A549 (cell line): ENCODE measurements around the gene GSTK1. TPM values are rescaled to one million over a fixed set of nuclear protein-coding genes. Genes with fewer than 3 reads are reported as not detected.

ENCODE experiments used
- ATAC-seq, 2 experiments: fragments of 200-7000 bp in 1 of 2; fragments of >200 bp in 1 of 2; cut with Nextera tagmentation in 1 of 2; cut with Tn5 transposase in 1 of 2; 3 replicates each; pipeline versions ENCODE4 v1.8.0 to v1.9.1; 2018 to 2020; ENCODE audit warnings: mild to moderate bottlenecking in 1 of 2, moderate library complexity in 1 of 2
- CTCF ChIA-PET: fragments of 300-600 bp; sonication (Branson Sonifier 250); formaldehyde crosslinking; extraction: SDS; loops from one replicate; lab custom pipeline; 2021; ENCODE audit warnings: antibody characterized with exemption, inconsistent platforms; lab: Yijun Ruan, JAX
- POLR2A ChIA-PET: fragments of 350-600 bp; formaldehyde crosslinking; extraction: SDS; loops from one replicate; lab custom pipeline; 2021; ENCODE audit warnings: antibody characterized with exemption, inconsistent platforms; lab: Yijun Ruan, JAX
- DNase-seq, 2 experiments: peaks; one replicate each; pipeline versions ENCODE4 v3.0.0 to v3.0.0-alpha.2; 2011 to 2016; ENCODE audit warnings: low read depth in 1 of 2, low spot score in 1 of 2
- FAIRE-seq: peaks from 2 replicates; lab custom pipeline; 2011; peaks lifted over from hg19 to GRCh38; lab: Jason Lieb, UNC
- H3K27ac ChIP-seq, 2 experiments: fragments of >200 bp; sonication (Bioruptor Twin); formaldehyde crosslinking; 3 replicates each; pipeline ENCODE4 v1.5.1; 2016 to 2017
- H3K4me1 ChIP-seq: fragments of >200 bp; sonication (Bioruptor Twin); formaldehyde crosslinking; 3 replicates; pipeline ENCODE4 v1.6.1; 2016
- H3K4me2 ChIP-seq: fragments of >200 bp; sonication (Bioruptor Twin); formaldehyde crosslinking; 3 replicates; pipeline ENCODE4 v1.6.1; 2016
- H3K4me3 ChIP-seq: fragments of >200 bp; sonication (Bioruptor Twin); formaldehyde crosslinking; 3 replicates; pipeline ENCODE4 v1.5.1; 2016
- H3K9me3 ChIP-seq: fragments of >200 bp; sonication (Bioruptor Twin); formaldehyde crosslinking; 3 replicates; pipeline ENCODE4 v1.6.1; 2016
- BHLHE40 ChIP-seq: IDR thresholded peaks from 2 replicates; pipeline ENCODE4 v1.6.1; 2012; ENCODE audit warnings: low read depth, low read length, inconsistent platforms
- CEBPB ChIP-seq, 2 experiments: fragments of >200 bp in 1 of 2; sonication (Bioruptor Twin) in 1 of 2; formaldehyde crosslinking in 1 of 2; IDR thresholded peaks; 2 replicates each; pipeline ENCODE4 v1.6.1; 2012 to 2016
- CHD2 ChIP-seq: fragments of 150-350 bp; IDR thresholded peaks from 2 replicates; pipeline ENCODE4 v1.6.1; 2014; ENCODE audit warnings: low read length; ENCODE audit not compliant: partially characterized antibody
- CHD4 ChIP-seq: fragments of 200-600 bp; sonication (generic); IDR thresholded peaks from 2 replicates; pipeline ENCODE4 v1.6.1; 2016; ENCODE audit warnings: antibody characterized with exemption, mild to moderate bottlenecking, borderline replicate concordance
- EHF ChIP-seq: fragments of 250-450 bp; sonication (Bioruptor Pico); IDR thresholded peaks from 2 replicates; pipeline ENCODE4 v1.5.0; 2020; ENCODE audit warnings: mild to moderate bottlenecking
- EHMT2 ChIP-seq: fragments of 200-600 bp; sonication (generic); IDR thresholded peaks from 2 replicates; pipeline ENCODE4 v1.6.1; 2016; ENCODE audit warnings: antibody characterized with exemption, low read depth, mild to moderate bottlenecking, moderate library complexity
- EP300 ChIP-seq, 2 experiments: fragments of >200 bp; sonication (Bioruptor Twin); formaldehyde crosslinking; IDR thresholded peaks; 2 replicates in 1 of 2; 3 replicates in 1 of 2; pipeline ENCODE4 v1.6.1; 2016 to 2017
- HEYL ChIP-seq: fragments of 250-450 bp; sonication (Bioruptor Pico); IDR thresholded peaks from 2 replicates; pipeline ENCODE4 v1.8.0; 2021; ENCODE audit warnings: mild to moderate bottlenecking, moderate library complexity
- JUNB ChIP-seq: fragments of >200 bp; sonication (Bioruptor Twin); formaldehyde crosslinking; IDR thresholded peaks from 2 replicates; pipeline ENCODE4 v1.6.1; 2016
- KDM1A ChIP-seq: fragments of 200-600 bp; sonication (generic); IDR thresholded peaks from 2 replicates; pipeline ENCODE4 v1.6.1; 2016; ENCODE audit warnings: low read depth, mild to moderate bottlenecking
- MAFK ChIP-seq: fragments of 450-650 bp; IDR thresholded peaks from 2 replicates; pipeline ENCODE4 v1.6.1; 2014; ENCODE audit not compliant: partially characterized antibody
- MAZ ChIP-seq: fragments of 150-350 bp; IDR thresholded peaks from 2 replicates; pipeline ENCODE4 v1.6.1; 2014; ENCODE audit warnings: antibody characterized with exemption, low read depth, low read length, borderline replicate concordance
- MYC ChIP-seq: IDR thresholded peaks from 2 replicates; pipeline ENCODE4 v1.6.1; 2012; ENCODE audit warnings: mild to moderate bottlenecking, inconsistent platforms, low read length, improper control_type of control experiment, borderline replicate concordance
- NFE2L2 ChIP-seq: fragments of 150-350 bp; conservative IDR thresholded peaks from 2 replicates; pipeline ENCODE4 v1.6.1; 2014; ENCODE audit warnings: low read length
- NPAS2 ChIP-seq: fragments of 250-450 bp; sonication (Bioruptor Pico); IDR thresholded peaks from 2 replicates; pipeline ENCODE4 v1.8.0; 2022; ENCODE audit warnings: mild to moderate bottlenecking, moderate library complexity, borderline replicate concordance
- PHF8 ChIP-seq: fragments of 200-600 bp; sonication (generic); IDR thresholded peaks from 2 replicates; pipeline ENCODE4 v1.6.1; 2016; ENCODE audit warnings: low read depth, mild to moderate bottlenecking, antibody characterized with exemption, moderate library complexity, borderline replicate concordance
- POLR2A ChIP-seq: IDR thresholded peaks from 2 replicates; pipeline ENCODE4 v1.6.1; 2012; ENCODE audit warnings: mild to moderate bottlenecking, low read length
- RARB ChIP-seq: fragments of 250-450 bp; sonication (Bioruptor Pico); IDR thresholded peaks from 2 replicates; pipeline ENCODE4 v1.8.0; 2021; ENCODE audit warnings: mild to moderate bottlenecking, moderate library complexity
- RCOR1 ChIP-seq: fragments of 150-350 bp; IDR thresholded peaks from 2 replicates; pipeline ENCODE4 v1.6.1; 2014; ENCODE audit warnings: antibody characterized with exemption, low read length, low read depth
- TP53 ChIP-seq: fragments of 250-450 bp; sonication (Bioruptor Pico); IDR thresholded peaks from 2 replicates; pipeline ENCODE4 v1.5.0; 2021; ENCODE audit warnings: mild to moderate bottlenecking, moderate library complexity
- ZC3H11A ChIP-seq: fragments of 450-650 bp; IDR thresholded peaks from 2 replicates; pipeline ENCODE4 v1.6.1; 2014; ENCODE audit warnings: antibody characterized with exemption, mild to moderate bottlenecking
- ZSCAN20 ChIP-seq: fragments of 250-450 bp; sonication (Bioruptor Pico); IDR thresholded peaks from 2 replicates; pipeline ENCODE4 v1.8.0; 2022; ENCODE audit warnings: mild to moderate bottlenecking, moderate library complexity
- WGBS: methylation state at CpG from one replicate; pipeline ENCODE4 v1.1.6; 2017; ENCODE audit errors: missing lambda C conversion rate; 5-methylcytosine and 5-hydroxymethylcytosine counted together
- polyA plus RNA-seq, 4 experiments: library from polyadenylated mRNA; depleted of rRNA in 3 of 4; stranded (reverse); fragments of >200 nt; fragmentation: RNase III in 1 of 4; extraction: RNeasy Plus Mini Kit Qiagen cat#74134 plus additional on column Dnase treatment in 1 of 4; gene quantifications; 2 replicates in 3 of 4; 3 replicates in 1 of 4; pipeline ENCODE4 v1.2.3, GENCODE V29; 2011 to 2017
- TF ChIP-seq, protein P1 (sequence below): fragments of 200-600 bp; sonication (generic); IDR thresholded peaks from 2 replicates; pipeline ENCODE4 v1.6.1; 2016; ENCODE audit warnings: antibody characterized with exemption, mild to moderate bottlenecking, moderate library complexity
- TF ChIP-seq, protein P2 (sequence below): fragments of 250-450 bp; sonication (Bioruptor Pico); IDR thresholded peaks from 2 replicates; pipeline ENCODE4 v1.5.0; 2020; ENCODE audit warnings: low read depth, mild to moderate bottlenecking, moderate library complexity
- TF ChIP-seq, protein P3 (sequence below): IDR thresholded peaks from 2 replicates; pipeline ENCODE4 v1.6.1; 2012
- TF ChIP-seq, protein P4 (sequence below): fragments of 450-650 bp; IDR thresholded peaks from 2 replicates; pipeline ENCODE4 v1.6.1; 2014; ENCODE audit warnings: antibody characterized with exemption
- TF ChIP-seq, protein P5 (sequence below): fragments of 150-350 bp; IDR thresholded peaks from 2 replicates; pipeline ENCODE4 v1.6.1; 2014; ENCODE audit warnings: low read depth, mild to moderate bottlenecking, low read length

Gene GSTK1
- polyA plus RNA-seq, 2 of the 4 experiments (the other 2 are of a cell fraction), result 76.6 to 91.5 TPM

DNA sequence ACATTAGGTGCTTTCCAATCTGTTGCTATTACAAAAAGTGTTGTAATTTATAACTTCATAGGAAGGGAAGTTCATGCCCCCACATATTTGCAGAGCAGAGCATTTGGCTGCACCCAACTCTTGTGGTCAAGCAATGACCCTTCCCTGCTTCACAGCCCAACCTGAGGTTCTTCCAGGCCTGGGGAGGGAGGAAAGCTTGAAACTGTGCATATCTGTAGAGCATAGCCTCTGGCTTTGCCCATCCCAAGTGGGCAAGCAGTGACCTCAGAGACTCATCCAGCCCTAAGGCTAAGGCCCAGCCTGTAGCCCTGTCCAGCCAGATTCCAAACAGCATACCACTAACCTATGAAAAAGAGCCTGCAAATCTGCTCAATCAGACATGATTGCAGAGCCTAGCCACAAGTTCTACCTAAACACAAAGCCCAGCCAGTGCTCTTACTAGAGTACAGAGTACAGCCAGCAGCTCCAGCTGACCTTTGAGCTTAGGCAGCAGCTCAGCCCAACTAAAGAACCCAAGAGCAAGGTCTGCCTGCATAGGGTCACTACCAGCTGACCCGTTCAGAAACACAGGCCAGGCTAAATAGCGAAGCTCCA, 14.4 kb upstream of the GSTK1 start:
- Histone ChIP-seq H3K27ac (no peak overlapping the region), H3K4me2 (no peak overlapping the region), H3K4me1 (peaks cover 9% of the 10 kb centered on the region), H3K9me3 (no peaks in the 10 kb centered on the region), H3K4me3 (no peak overlapping the region)
- FAIRE-seq, result no peak
- ATAC-seq, result no peak
- DNase-seq, result no peak
- ChIA-PET POLR2A (no interaction called here), CTCF (interaction anchor here (0.9 to 3.6 kb wide), 2 partner anchors 8 to 110 kb away, joined by 3 to 27 read pairs; no protein-coding TSS in a partner anchor)
- TF ChIP-seq MAZ, result no peak
- TF ChIP-seq ZSCAN20 (CRISPR knock-in tag), result no peak
- TF ChIP-seq, protein P1, sequence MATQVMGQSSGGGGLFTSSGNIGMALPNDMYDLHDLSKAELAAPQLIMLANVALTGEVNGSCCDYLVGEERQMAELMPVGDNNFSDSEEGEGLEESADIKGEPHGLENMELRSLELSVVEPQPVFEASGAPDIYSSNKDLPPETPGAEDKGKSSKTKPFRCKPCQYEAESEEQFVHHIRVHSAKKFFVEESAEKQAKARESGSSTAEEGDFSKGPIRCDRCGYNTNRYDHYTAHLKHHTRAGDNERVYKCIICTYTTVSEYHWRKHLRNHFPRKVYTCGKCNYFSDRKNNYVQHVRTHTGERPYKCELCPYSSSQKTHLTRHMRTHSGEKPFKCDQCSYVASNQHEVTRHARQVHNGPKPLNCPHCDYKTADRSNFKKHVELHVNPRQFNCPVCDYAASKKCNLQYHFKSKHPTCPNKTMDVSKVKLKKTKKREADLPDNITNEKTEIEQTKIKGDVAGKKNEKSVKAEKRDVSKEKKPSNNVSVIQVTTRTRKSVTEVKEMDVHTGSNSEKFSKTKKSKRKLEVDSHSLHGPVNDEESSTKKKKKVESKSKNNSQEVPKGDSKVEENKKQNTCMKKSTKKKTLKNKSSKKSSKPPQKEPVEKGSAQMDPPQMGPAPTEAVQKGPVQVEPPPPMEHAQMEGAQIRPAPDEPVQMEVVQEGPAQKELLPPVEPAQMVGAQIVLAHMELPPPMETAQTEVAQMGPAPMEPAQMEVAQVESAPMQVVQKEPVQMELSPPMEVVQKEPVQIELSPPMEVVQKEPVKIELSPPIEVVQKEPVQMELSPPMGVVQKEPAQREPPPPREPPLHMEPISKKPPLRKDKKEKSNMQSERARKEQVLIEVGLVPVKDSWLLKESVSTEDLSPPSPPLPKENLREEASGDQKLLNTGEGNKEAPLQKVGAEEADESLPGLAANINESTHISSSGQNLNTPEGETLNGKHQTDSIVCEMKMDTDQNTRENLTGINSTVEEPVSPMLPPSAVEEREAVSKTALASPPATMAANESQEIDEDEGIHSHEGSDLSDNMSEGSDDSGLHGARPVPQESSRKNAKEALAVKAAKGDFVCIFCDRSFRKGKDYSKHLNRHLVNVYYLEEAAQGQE, result no peak
- TF ChIP-seq, protein P2, sequence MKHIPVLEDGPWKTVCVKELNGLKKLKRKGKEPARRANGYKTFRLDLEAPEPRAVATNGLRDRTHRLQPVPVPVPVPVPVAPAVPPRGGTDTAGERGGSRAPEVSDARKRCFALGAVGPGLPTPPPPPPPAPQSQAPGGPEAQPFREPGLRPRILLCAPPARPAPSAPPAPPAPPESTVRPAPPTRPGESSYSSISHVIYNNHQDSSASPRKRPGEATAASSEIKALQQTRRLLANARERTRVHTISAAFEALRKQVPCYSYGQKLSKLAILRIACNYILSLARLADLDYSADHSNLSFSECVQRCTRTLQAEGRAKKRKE (CRISPR knock-in tag), result no peak
- no peak for TF ChIP-seq MAFK
- no peak for TF ChIP-seq BHLHE40
- TF ChIP-seq EHMT2, result no peak
- TF ChIP-seq, protein P3, sequence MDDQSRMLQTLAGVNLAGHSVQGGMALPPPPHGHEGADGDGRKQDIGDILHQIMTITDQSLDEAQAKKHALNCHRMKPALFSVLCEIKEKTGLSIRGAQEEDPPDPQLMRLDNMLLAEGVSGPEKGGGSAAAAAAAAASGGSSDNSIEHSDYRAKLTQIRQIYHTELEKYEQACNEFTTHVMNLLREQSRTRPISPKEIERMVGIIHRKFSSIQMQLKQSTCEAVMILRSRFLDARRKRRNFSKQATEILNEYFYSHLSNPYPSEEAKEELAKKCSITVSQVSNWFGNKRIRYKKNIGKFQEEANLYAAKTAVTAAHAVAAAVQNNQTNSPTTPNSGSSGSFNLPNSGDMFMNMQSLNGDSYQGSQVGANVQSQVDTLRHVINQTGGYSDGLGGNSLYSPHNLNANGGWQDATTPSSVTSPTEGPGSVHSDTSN, result no peak
- no peak for TF ChIP-seq PHF8
- no peak for TF ChIP-seq HEYL (CRISPR knock-in tag)
- no peak for TF ChIP-seq JUNB
- no peak for TF ChIP-seq TP53 (CRISPR knock-in tag)
- no peak for TF ChIP-seq POLR2A
- no peak for TF ChIP-seq EHF (CRISPR knock-in tag)
- WGBS, result 66% methylated on average over 2 of the region's 2 CpGs

DNA sequence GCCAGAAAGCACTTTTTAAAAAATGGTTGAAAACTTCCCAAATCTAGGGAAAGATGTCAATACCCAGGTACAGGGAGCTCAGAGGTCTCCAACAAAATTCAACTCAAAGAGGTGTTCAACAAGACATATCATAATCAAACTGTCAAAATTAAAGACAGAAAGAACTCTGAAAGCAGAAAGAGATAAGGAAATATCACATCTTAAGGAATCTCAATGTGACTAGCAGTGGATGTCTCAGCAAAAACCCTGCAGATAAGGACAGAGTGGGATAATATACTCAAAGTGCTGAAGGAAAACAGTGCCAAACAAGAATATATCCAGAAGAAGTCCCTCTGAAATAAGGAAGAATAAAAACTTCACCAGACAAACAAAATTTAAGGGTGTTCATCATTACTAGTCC, 13.0 kb upstream of the GSTK1 start:
- FAIRE-seq, result no peak
- Histone ChIP-seq H3K9me3 (no peaks in the 10 kb centered on the region), H3K4me3 (no peak overlapping the region), H3K27ac (no peak overlapping the region), H3K4me1 (peaks cover 3% of the 10 kb centered on the region; the same call in 2 of the 3 replicates), H3K4me2 (no peak overlapping the region)
- POLR2A ChIA-PET, result no interaction called here
- no peak for ATAC-seq
- CTCF ChIA-PET, result interaction anchor here (3.6 kb wide), 1 partner anchor 10 kb away, joined by 27 read pairs; no protein-coding TSS in a partner anchor
- TF ChIP-seq, protein P4, sequence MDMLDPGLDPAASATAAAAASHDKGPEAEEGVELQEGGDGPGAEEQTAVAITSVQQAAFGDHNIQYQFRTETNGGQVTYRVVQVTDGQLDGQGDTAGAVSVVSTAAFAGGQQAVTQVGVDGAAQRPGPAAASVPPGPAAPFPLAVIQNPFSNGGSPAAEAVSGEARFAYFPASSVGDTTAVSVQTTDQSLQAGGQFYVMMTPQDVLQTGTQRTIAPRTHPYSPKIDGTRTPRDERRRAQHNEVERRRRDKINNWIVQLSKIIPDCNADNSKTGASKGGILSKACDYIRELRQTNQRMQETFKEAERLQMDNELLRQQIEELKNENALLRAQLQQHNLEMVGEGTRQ, result no peak
- TF ChIP-seq MAFK, result no peak
- no peak for TF ChIP-seq EP300 (IDR thresholded peaks at IDR 0.05)
- TF ChIP-seq, protein P3, result no peak
- TF ChIP-seq NPAS2, result no peak
- TF ChIP-seq KDM1A, result no peak
- no peak for TF ChIP-seq RCOR1
- no peak for TF ChIP-seq CHD4
- TF ChIP-seq NFE2L2, result no peak
- TF ChIP-seq ZSCAN20 (CRISPR knock-in tag), result no peak
- no peak for TF ChIP-seq CHD2
- TF ChIP-seq ZC3H11A, result no peak
- no peak for TF ChIP-seq MYC
- TF ChIP-seq RARB (CRISPR knock-in tag), result no peak
- no peak for TF ChIP-seq CEBPB (IDR thresholded peaks at IDR 0.05)
- TF ChIP-seq, protein P5, sequence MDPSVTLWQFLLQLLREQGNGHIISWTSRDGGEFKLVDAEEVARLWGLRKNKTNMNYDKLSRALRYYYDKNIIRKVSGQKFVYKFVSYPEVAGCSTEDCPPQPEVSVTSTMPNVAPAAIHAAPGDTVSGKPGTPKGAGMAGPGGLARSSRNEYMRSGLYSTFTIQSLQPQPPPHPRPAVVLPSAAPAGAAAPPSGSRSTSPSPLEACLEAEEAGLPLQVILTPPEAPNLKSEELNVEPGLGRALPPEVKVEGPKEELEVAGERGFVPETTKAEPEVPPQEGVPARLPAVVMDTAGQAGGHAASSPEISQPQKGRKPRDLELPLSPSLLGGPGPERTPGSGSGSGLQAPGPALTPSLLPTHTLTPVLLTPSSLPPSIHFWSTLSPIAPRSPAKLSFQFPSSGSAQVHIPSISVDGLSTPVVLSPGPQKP, result no peak
- DNase-seq, result no peak
